ENCODE results near the gene TMEM203. TPM values are rescaled to one million over a fixed set of nuclear protein-coding genes. Genes with fewer than 3 reads are reported as not detected.
"Not testable (repeated sequence)": the region's sequence is repeated elsewhere in the genome, so short reads cannot be mapped to it uniquely, and the experiment has no call there.

Gene TMEM203
- total RNA-seq, 1 donor, result 40.2 TPM

- peak overlapping the region; percentile 65 for H3K4me3 ChIP-seq (ENCODE audit: low read depth, low read length)
- DNase-seq (ENCODE audit: low read depth), result peak; percentile 75
- no peak for TF ChIP-seq CTCF (IDR thresholded peaks at IDR 0.05; ENCODE audit: insufficient read depth, low read depth, low read length)
Observed at GRCh38 chr9:137240318-137240840, 34.9 kb upstream of the TMEM203 start.

- peak overlapping the region; percentile 65 for H3K4me3 ChIP-seq (ENCODE audit: low read depth, low read length)
- DNase-seq (ENCODE audit: low read depth), result not testable (repeated sequence)
Observed at GRCh38 chr9:137239541-137240200, 34.2 kb upstream of the TMEM203 start.

GRCh38 chr9:137237759-137238726 lies 32.6 kb upstream of the TMEM203 start:
- TF ChIP-seq CTCF (IDR thresholded peaks at IDR 0.05; ENCODE audit: insufficient read depth, low read depth, low read length), result no peak
- no peak for DNase-seq (ENCODE audit: low read depth)

GRCh38 chr9:137236936-137237421 lies 31.5 kb upstream of the TMEM203 start:
- TF ChIP-seq CTCF (IDR thresholded peaks at IDR 0.05; ENCODE audit: insufficient read depth, low read depth, low read length), result no peak
- DNase-seq (ENCODE audit: low read depth), result no peak

More at GRCh38 chr9:137237759-137238726, 32.6 kb upstream of the TMEM203 start:
- no peak overlapping the region for H3K4me3 ChIP-seq (ENCODE audit: low read depth, low read length)

GRCh38 chr9:137236238-137236935 lies 30.9 kb upstream of the TMEM203 start:
- DNase-seq (ENCODE audit: low read depth), result peak; percentile 72
- peak; percentile 98 for TF ChIP-seq CTCF (IDR thresholded peaks at IDR 0.05; ENCODE audit: insufficient read depth, low read depth, low read length)
- H3K4me3 ChIP-seq (ENCODE audit: low read depth, low read length), result no peak overlapping the region

More at GRCh38 chr9:137236936-137237421, 31.5 kb upstream of the TMEM203 start:
- H3K4me3 ChIP-seq (ENCODE audit: low read depth, low read length), result no peak overlapping the region

- no peak for TF ChIP-seq CTCF (IDR thresholded peaks at IDR 0.05; ENCODE audit: insufficient read depth, low read depth, low read length)
- H3K4me3 ChIP-seq (ENCODE audit: low read depth, low read length), result no peak overlapping the region
- no peak for DNase-seq (ENCODE audit: low read depth)
Observed at GRCh38 chr9:137235424-137236237, 30.2 kb upstream of the TMEM203 start.
